Pancreas (tissue), 8 donors: Measurements from ENCODE around the gene EXOSC6. TPM values are rescaled to one million over a fixed set of nuclear protein-coding genes. Genes with fewer than 3 reads are reported as not detected.

ENCODE experiments used
- polyA plus RNA-seq, 2 donors: library from polyadenylated mRNA; stranded (reverse); fragments of 200-250 nt; gene quantifications; one replicate each; pipeline ENCODE4 v1.2.3, GENCODE V29; 2013
- total RNA-seq, 6 donors: library from RNA; stranded (reverse); fragmentation: NEBNext Ultra II Directional in 4 of 6; extraction: Animal tissue kit (Norgen Biotek cat#: 25700) in 4 of 6; gene quantifications; one replicate each; pipeline versions ENCODE4 v1.2.1 to v1.2.4, GENCODE V29; 2021 to 2023
- donor health status: healthy with polysubstance abuse.
- donor health status: DM: no; HTN: no; CAD: no; lungs with moderate emphysema.
- donor health status: DM: no; HTN: no; CAD: no.
- donor health status: Bipolar disorder and iron deficiency.
- donor health status: DM: yes; HTN: yes; CAD: no.
- donor health status: DM: no; HTN: no; CAD: no.
- donor health status: DM: no; HTN: no; CAD: no.
- donor health status: DM: yes; HTN: yes; CAD: no.

The EXOSC6 gene
- total and polyA plus RNA-seq, 8 donors = 8.5 to 20.2 (median 9.9) TPM

Other genes with a start within 250 kb of the EXOSC6 start
- gene PDPR, start 137.6 kb downstream of the EXOSC6 start, total RNA-seq = 10 to 100 TPM in 3 of 6 donors, 1 to 10 TPM in 3; 9.1 to 15.2 (median 11.3) TPM
- gene PDPR, start 137.6 kb downstream of the EXOSC6 start, polyA plus RNA-seq = 10 to 100 TPM in 1 of 2 donors, 1 to 10 TPM in 1; 6.8 to 11.1 TPM
- under 1 TPM in 4 of 6 donors, not detected in 2; 0.19 to 0.43 (median 0.32) TPM for gene CLEC18C, start 78.2 kb downstream of the EXOSC6 start, total RNA-seq
- gene CLEC18C, start 78.2 kb downstream of the EXOSC6 start, polyA plus RNA-seq = 1 to 10 TPM in 1 of 2 donors, under 1 TPM in 1; 0.35 to 1.3 TPM
- 100 to 1,000 TPM in 1 of 6 donors, 10 to 100 TPM in 5; 32.6 to 154 (median 45.0) TPM for gene AARS1, start 37.6 kb upstream of the EXOSC6 start, total RNA-seq
- 10 to 100 TPM; 29.3 to 53.2 TPM for gene AARS1, start 37.6 kb upstream of the EXOSC6 start, polyA plus RNA-seq
- 10 to 100 TPM; 12.5 to 17.0 (median 13.7) TPM for gene DDX19B, start 47.2 kb upstream of the EXOSC6 start, total RNA-seq
- 10 to 100 TPM; 12.9 to 19.6 TPM for gene DDX19B, start 47.2 kb upstream of the EXOSC6 start, polyA plus RNA-seq
- gene DDX19A, start 95.0 kb upstream of the EXOSC6 start, total RNA-seq = 10 to 100 TPM; 10.4 to 17.0 (median 13.3) TPM
- gene DDX19A, start 95.0 kb upstream of the EXOSC6 start, polyA plus RNA-seq = 10 to 100 TPM; 12.0 to 18.7 TPM
- gene ST3GAL2, start 187.2 kb upstream of the EXOSC6 start, total RNA-seq = 10 to 100 TPM in 2 of 6 donors, 1 to 10 TPM in 4; 3.5 to 16.2 (median 4.6) TPM
- 1 to 10 TPM; 4.2 to 5.8 TPM for gene ST3GAL2, start 187.2 kb upstream of the EXOSC6 start, polyA plus RNA-seq
- gene FCSK, start 202.7 kb upstream of the EXOSC6 start, total RNA-seq = 10 to 100 TPM; 11.7 to 17.0 (median 13.9) TPM
- gene FCSK, start 202.7 kb upstream of the EXOSC6 start, polyA plus RNA-seq = 10 to 100 TPM; 30.9 to 33.6 TPM